Fibroblast of lung (primary cell): ENCODE results near the gene ALPP. TPM values are rescaled to one million over a fixed set of nuclear protein-coding genes. Genes with fewer than 3 reads are reported as not detected.

ENCODE experiments used
- DNase-seq, 2 donors: peaks; one replicate each; pipeline versions ENCODE4 v3.0.0 to v3.0.0-alpha.2; 2010; ENCODE audit warnings: low read depth in 2 of 2
- H2AFZ ChIP-seq: 2 replicates; pipeline ENCODE4 v1.5.1; 2012; ENCODE audit warnings: low read length, control low read depth, inconsistent platforms
- H3K27ac ChIP-seq: 2 replicates; pipeline ENCODE4 v1.5.1; 2011; ENCODE audit warnings: low read length, control low read depth; ENCODE audit not compliant: insufficient read depth
- H3K27me3 ChIP-seq: 2 replicates; pipeline ENCODE4 v1.5.1; 2011; ENCODE audit warnings: mild to moderate bottlenecking, low read length; ENCODE audit not compliant: control insufficient read depth, insufficient read depth
- H3K36me3 ChIP-seq: 2 replicates; pipeline ENCODE4 v1.5.1; 2011; ENCODE audit warnings: low read length; ENCODE audit not compliant: control insufficient read depth, insufficient read depth
- H3K4me1 ChIP-seq: 2 replicates; pipeline ENCODE4 v1.5.1; 2011; ENCODE audit warnings: low read length; ENCODE audit not compliant: control insufficient read depth, insufficient read depth; ENCODE audit errors: extremely low read depth
- H3K4me2 ChIP-seq: 2 replicates; pipeline ENCODE4 v1.5.1; 2011; ENCODE audit warnings: low read length, control low read depth; ENCODE audit not compliant: insufficient read depth; ENCODE audit errors: extremely low read depth
- H3K4me3 ChIP-seq, 4 experiments: fragments of 200-600 bp in 1 of 4; sonication (generic) in 1 of 4; replicated peaks in 1 of 4; 2 replicates each; pipeline ENCODE4 v1.5.1; 2011 to 2016; ENCODE audit warnings: low read length in 4 of 4, low read depth in 3 of 4, mild to moderate bottlenecking in 3 of 4, control low read depth in 2 of 4, inconsistent platforms in 1 of 4, mixed read lengths in 1 of 4; ENCODE audit not compliant: insufficient read depth in 1 of 4; ENCODE audit errors: control extremely low read depth in 1 of 4
- H3K79me2 ChIP-seq: 2 replicates; pipeline ENCODE4 v1.5.1; 2012; ENCODE audit warnings: mild to moderate bottlenecking, low read length, inconsistent platforms; ENCODE audit not compliant: control insufficient read depth, insufficient read depth
- H3K9ac ChIP-seq: 2 replicates; pipeline ENCODE4 v1.5.1; 2011; ENCODE audit warnings: mild to moderate bottlenecking, low read length, control low read depth; ENCODE audit not compliant: insufficient read depth
- H3K9me3 ChIP-seq: 2 replicates; pipeline ENCODE4 v1.5.1; 2012; ENCODE audit warnings: low read depth, low read length; ENCODE audit not compliant: control insufficient read depth, insufficient read depth
- H4K20me1 ChIP-seq: 2 replicates; pipeline ENCODE4 v1.5.1; 2011; ENCODE audit warnings: low read length; ENCODE audit not compliant: control insufficient read depth, insufficient read depth; ENCODE audit errors: extremely low read depth
- CTCF ChIP-seq, 2 donors: IDR thresholded peaks in 1 of 2; conservative IDR thresholded peaks in 1 of 2; 1 replicate in 1 of 2; 2 replicates in 1 of 2; pipeline ENCODE4 v1.5.1; 2011 to 2012; ENCODE audit warnings: low read length in 2 of 2, control low read depth in 1 of 2, inconsistent platforms in 1 of 2, low read depth in 1 of 2, mild to moderate bottlenecking in 1 of 2
- EZH2 ChIP-seq: IDR thresholded peaks from 2 replicates; pipeline ENCODE4 v1.5.1; 2012; ENCODE audit warnings: low read length, control low read depth, mild to moderate bottlenecking; ENCODE audit errors: missing control alignments
- polyA plus RNA-seq, 2 donors: library from polyadenylated mRNA; depleted of rRNA in 1 of 2; stranded (reverse) in 1 of 2; unstranded in 1 of 2; fragments of >200 nt; gene quantifications; 2 replicates each; pipeline ENCODE4 v1.2.1, GENCODE V29; 2011 to 2012; ENCODE audit warnings: missing spikeins in 1 of 2
- total RNA-seq: library from RNA; depleted of rRNA; stranded (reverse); fragments of >200 nt; gene quantifications from 2 replicates; pipeline ENCODE4 v1.2.1, GENCODE V29; 2014

ALPP gene
- total and polyA plus RNA-seq, 2 donors (not counting 1 experiment from before 2014, with no cell fraction given) = not detected

- no peak overlapping the region for H3K9ac ChIP-seq
- DNase-seq = no peak
- H3K4me2 ChIP-seq = no peak overlapping the region
- H4K20me1 ChIP-seq = no peaks in the 10 kb centered on the region
- peaks cover 40% of the 10 kb centered on the region for H3K27me3 ChIP-seq
- TF ChIP-seq EZH2 = no peak
- no peak for TF ChIP-seq CTCF (conservative IDR thresholded peaks at IDR 0.05 in 1 of 2, IDR thresholded peaks at IDR 0.05 in 1 of 2; ENCODE audit: low read depth in 1 of 2, low read length in 2 of 2)
- no peaks in the 10 kb centered on the region for H3K79me2 ChIP-seq
- no peak overlapping the region for H3K4me3 ChIP-seq
- H3K4me1 ChIP-seq = no peaks in the 10 kb centered on the region
- no peak overlapping the region for H3K27ac ChIP-seq
- no peaks in the 10 kb centered on the region for H3K9me3 ChIP-seq
- no peaks in the 10 kb centered on the region for H3K36me3 ChIP-seq
- no peak overlapping the region for H2AFZ ChIP-seq
These were observed 38.2 kb downstream of the ALPP start for GRCh38 chr2:232416521-232417470.

- DNase-seq = no peak
These were observed 38.9 kb downstream of the ALPP start for GRCh38 chr2:232417489-232417888.

More at GRCh38 chr2:232417489-232417888, 38.9 kb downstream of the ALPP start:
- H3K36me3 ChIP-seq = no peaks in the 10 kb centered on the region
- peaks cover 47% of the 10 kb centered on the region for H3K27me3 ChIP-seq
- no peaks in the 10 kb centered on the region for H4K20me1 ChIP-seq
- H3K9me3 ChIP-seq = no peaks in the 10 kb centered on the region
- H3K9ac ChIP-seq = no peak overlapping the region
- no peak overlapping the region for H2AFZ ChIP-seq
- H3K4me3 ChIP-seq = no peak overlapping the region
- H3K27ac ChIP-seq = no peak overlapping the region
- TF ChIP-seq EZH2 = no peak
- no peak for TF ChIP-seq CTCF (conservative IDR thresholded peaks at IDR 0.05 in 1 of 2, IDR thresholded peaks at IDR 0.05 in 1 of 2; ENCODE audit: low read depth in 1 of 2, low read length in 2 of 2)
- no peaks in the 10 kb centered on the region for H3K79me2 ChIP-seq
- H3K4me2 ChIP-seq = no peak overlapping the region
- H3K4me1 ChIP-seq = no peaks in the 10 kb centered on the region
